ENCODE measurements around the gene PTPRN2.
"Not testable (repeated sequence)": the region's sequence is repeated elsewhere in the genome, so short reads cannot be mapped to it uniquely, and the experiment has no call there.

The PTPRN2 gene

GRCh38 chr7:158587162-158588084 is at the start of gene PTPRN2:
Gene PTPRN2, minus strand, starts transcription at chr7:158587823.
- DNase-seq (ENCODE audit: low read depth, low spot score): no peak

DNA sequence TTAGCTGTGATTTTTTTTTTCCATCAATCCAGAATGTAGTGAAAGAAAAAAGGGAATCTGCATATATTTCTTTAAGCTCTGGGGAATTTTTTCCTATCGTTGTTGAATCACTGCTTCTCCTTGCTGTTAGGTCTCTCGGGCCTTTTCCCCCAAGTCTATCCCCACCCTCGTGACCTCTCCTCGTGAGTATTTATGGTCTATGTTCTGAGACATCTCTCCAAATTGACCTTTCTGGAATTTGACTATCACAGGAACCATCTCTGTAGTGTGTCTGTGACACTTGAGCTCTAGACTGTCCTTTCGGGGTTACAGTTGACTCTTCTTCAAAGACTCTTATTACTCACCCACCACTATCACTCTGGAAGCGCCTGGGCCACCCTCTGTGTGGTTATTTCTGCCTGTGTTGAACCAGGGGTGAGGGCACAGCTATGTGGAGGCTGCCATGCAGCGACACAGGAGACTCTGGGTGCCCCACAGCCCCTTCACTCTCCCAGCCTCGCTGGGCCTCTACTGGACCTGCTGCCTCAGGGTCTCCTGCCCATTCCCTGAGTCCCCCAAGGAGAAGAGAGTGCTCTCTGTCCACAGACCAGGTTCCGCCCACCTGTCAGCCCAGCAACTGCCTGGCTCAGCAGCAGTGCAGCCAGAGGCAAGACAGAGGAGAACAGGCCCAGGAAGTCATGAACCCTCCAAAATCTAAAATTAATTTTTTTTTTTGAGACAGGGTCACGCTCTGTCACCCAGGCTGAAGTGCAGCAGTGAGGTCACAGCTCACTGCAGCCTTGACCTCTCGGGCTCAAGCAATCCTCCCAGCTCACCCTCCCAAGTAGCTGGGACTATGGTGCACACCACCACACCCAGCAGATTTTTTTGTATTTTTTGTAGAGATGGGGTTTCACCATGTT is 45.7 kb upstream of the PTPRN2 start:
- DNase-seq (ENCODE audit: low read depth, low spot score): no peak

GRCh38 chr7:158631574-158632195 is 44.1 kb upstream of the PTPRN2 start:
- no peak for DNase-seq (ENCODE audit: low read depth, low spot score)

DNA sequence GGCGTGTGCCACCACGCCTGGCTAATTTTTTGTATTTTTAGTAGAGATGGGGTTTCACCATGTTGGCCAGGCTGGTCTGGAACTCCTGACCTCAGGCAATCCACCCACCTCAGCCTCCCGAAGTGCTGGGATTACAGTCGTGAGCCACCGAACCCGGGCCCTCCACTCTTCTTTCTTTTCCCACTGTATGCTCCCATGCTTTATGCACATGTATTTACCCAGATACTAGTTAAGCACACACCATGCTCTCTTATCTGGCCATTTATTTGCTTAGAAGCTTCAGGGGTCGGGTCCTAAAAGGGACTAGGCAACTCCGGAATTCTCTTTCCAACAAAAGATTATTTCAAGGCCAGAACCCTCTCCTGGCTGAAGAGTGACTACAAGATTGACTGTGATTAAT is 38.7 kb upstream of the PTPRN2 start:
- DNase-seq (ENCODE audit: low read depth, low spot score): not testable (repeated sequence)

DNA sequence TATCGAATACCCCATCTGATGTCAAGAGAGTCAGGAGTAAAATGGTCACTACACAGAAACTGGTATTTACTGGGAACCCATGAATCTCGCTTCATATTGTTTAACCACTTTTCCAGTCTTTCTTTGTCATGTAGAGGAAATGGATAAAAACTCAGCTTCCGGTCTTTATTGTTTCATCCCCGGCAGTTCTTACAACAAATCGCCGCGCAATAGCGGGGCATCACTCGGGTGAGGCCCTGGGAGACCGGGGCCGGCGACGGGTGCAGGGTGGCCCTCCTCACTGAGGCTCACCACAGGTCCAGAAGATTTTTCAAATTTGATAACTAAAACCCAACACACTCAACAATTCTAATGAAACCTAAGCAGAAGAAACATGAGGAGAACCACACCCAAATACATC is 35.6 kb upstream of the PTPRN2 start:
- DNase-seq (ENCODE audit: low read depth, low spot score): no peak

GRCh38 chr7:158620839-158621441 is 33.3 kb upstream of the PTPRN2 start:
- no peak for DNase-seq (ENCODE audit: low read depth, low spot score)

- DNase-seq (ENCODE audit: low read depth, low spot score): no peak
These were observed 32.8 kb upstream of the PTPRN2 start for GRCh38 chr7:158620418-158620817.

GRCh38 chr7:158618745-158619140 is 31.1 kb upstream of the PTPRN2 start:
- DNase-seq (ENCODE audit: low read depth, low spot score): no peak

DNA sequence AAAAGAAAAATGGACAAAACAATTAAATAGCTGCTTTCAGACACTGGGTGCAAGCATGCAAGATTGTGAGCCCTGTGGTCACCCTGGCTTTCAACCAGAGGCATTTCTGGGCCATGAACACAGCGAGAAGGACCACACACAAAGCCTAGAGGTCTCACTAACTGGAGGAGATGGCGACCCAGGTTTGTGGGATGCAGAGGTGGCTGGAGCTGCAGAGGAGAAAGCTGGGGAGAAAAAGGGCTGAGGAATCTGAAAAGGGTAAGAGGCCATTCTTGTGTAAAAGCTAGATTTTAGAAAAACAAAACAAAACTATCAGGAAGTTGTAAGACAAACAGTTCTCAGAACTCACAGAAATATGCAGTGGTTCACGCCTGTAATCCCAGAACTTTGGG is 30.1 kb upstream of the PTPRN2 start:
- peak; percentile 31 for DNase-seq (ENCODE audit: low read depth, low spot score)

DNA sequence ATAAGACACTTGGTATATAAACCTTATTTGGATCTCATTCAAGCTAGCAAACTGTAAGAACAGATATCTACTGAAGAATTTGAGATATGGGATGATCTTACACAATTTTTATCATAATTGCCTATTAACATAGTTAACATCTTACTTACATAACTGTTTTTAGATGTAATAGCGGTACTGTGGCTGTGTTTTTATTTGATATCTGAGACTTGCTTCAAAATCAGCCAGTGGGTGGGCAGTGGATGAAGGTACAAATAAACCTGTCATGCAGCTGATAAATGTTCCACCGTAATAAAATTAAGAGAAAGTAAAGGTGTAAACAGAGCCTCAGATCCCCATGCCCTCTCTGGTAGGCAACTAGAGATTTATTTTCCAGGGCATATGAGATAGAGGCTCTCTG is 28.4 kb upstream of the PTPRN2 start:
- DNase-seq (ENCODE audit: low read depth, low spot score): no peak

DNA sequence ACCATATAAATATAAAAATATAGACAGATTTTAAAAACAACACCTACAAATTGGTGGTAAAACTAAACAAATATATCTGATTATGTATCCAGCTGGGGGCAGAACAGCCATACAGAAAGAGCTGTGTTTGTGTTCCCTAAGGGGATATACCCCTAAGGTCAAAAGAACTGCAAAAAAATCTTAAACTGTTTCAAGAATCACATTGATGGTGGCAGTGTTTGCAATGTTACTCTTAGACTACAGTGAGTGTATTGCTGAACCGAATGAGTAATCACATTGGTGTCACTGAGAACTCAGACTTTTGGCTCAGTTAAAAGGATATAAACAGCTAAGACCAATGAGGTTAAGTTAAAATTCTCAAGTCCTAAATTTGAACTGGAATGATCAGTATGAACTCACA is 27.1 kb upstream of the PTPRN2 start:
- no peak for DNase-seq (ENCODE audit: low read depth, low spot score)

GRCh38 chr7:158613481-158613880 is 25.9 kb upstream of the PTPRN2 start:
- DNase-seq (ENCODE audit: low read depth, low spot score): no peak

DNA sequence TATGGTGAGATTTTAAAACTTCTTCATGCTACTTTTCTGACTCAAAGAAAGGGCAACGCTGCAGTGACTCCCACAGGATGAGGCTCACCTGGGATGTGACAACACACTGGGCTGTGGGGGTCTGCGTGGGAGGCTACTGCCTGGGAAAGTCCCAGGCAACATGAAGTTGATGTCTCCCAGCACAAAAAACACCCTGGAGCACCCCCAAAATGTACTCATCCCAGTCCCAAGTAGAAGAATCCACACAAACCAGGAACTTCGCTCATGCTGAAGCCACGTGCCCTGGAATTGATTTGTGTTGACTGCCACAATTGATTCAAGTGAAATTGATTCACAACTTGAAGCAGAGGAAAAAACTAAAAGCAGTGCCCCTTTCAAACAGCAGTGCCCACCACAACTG is 24.9 kb upstream of the PTPRN2 start:
- DNase-seq (ENCODE audit: low read depth, low spot score): no peak

DNA sequence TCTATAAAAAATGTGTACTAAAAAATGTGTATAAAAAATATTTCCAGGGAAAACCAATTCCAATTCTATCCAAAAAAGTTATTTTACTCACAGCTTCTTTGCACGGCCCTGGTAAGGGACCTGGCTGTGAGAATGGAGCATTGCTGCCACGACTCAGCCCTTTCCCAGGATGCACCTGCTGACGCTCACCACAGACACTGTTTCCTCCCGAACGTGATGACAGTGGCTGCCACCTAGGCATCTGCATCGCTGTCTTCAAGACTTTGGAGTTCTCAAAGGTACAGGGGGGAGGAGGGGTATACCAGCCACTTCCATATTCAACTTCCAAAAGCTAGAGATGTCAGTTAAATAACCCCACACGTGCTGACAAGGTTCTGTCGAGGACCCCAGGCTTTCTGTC is 23.9 kb upstream of the PTPRN2 start:
- no peak for DNase-seq (ENCODE audit: low read depth, low spot score)

GRCh38 chr7:158609313-158609974 is 21.8 kb upstream of the PTPRN2 start:
- DNase-seq (ENCODE audit: low read depth, low spot score): no peak

DNA sequence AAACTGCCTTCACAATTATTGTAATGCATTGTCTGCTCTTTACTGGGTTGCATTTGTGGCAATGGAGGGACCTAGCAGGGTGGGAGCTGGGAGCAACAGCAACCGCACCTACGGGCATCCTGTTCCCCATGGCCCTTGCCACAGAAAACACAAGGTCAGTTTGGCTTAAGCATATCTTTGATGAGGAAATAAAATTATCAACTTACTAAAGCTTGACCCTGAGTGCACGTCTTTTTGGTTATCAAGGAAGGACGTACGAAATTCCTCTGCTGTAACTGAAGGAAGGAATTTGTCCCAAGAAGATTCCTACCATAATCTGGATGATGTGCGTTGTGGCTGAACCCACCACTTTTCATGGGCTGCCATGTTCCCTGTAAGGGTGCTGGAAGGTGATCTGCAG is 19.9 kb upstream of the PTPRN2 start:
- no peak for DNase-seq (ENCODE audit: low read depth, low spot score)

GRCh38 chr7:158606671-158607424 is 19.2 kb upstream of the PTPRN2 start:
- no peak for DNase-seq (ENCODE audit: low read depth, low spot score)

DNA sequence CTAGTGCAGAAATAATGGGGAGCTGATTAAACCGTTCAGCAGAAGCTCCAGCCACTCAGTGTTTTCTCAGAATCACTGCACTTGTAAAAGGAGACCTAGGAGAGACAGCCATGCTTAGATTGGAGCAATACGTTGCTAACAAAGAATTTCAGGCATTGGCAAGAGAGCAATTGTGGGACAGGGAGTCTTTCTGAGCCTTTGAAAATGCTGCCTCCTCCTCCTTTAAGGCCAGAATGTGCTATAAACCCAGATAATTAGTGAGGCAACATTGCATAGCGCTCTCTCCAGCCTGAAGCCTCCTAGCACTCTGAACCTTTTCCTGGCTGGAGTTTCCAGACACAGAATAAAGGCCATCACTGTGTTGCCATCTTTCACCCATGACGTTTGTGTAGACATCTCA is 18.5 kb upstream of the PTPRN2 start:
- DNase-seq (ENCODE audit: low read depth, low spot score): no peak

DNA sequence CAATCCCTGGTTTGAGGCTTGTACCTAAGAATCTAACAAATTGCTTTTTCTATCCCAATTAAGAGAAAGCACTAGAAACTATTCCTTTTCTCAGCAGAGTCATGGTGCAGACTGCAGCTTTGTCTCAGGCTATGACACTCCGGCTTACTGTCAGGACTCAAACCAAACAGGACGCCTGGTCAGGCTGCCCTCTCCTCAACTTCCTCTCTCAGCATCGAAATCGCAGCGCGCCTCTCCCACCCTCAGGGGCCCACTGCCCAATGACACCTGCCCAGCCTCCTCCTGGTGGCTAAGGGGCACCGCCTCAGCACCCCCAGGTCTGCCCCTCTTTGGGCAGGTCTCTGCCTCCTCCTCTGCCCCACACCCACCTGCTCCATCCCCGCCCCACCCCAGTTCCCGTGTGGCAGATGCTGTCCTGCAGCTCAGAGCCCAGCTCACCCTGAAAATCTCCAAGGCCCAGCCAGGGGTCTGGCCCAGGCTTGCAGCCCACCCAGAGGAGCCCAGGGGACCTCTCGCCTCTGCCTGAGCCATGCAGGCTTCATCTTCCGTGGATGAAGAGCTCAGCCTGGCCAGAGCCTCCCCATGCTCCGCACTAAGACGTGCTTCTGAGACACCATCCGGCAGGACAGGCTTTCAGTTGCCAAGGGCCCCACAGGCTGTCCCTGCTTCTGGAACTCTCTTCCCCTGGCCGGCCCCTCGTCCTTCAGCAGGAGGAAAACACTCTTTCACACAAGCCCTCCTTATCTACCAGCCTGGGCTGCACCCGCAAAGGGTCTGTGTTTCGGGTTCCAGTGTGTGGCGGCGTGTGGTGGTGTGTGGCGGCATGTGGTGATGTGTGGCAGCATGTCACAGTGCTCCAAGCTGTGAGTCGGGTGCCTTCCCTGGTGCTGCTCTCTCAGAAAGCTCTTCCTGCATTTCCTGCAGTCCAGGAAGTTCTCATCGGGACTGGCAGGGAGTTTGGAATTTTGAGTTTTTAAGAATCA is 16.4 kb upstream of the PTPRN2 start:
- DNase-seq (ENCODE audit: low read depth, low spot score): no peak

Measured in smooth muscle cell of the brain vasculature (primary cell).